CD8-positive, alpha-beta memory T cell (primary cell): Measurements from ENCODE around the gene SSR1. TPM values are rescaled to one million over a fixed set of nuclear protein-coding genes. Genes with fewer than 3 reads are reported as not detected.

Source experiments
- CTCF ChIA-PET: fragments of 350-600 bp; sonication (Branson Sonifier 250); formaldehyde crosslinking; loops from one replicate; lab custom pipeline; 2021; ENCODE audit warnings: antibody characterized with exemption; lab: Charles Lee
- POLR2A ChIA-PET: fragments of 350-600 bp; sonication (Branson Sonifier 250); formaldehyde crosslinking; loops from one replicate; lab custom pipeline; 2021; ENCODE audit warnings: antibody characterized with exemption; lab: Charles Lee
- DNase-seq, 5 donors: peaks; one replicate each; pipeline versions ENCODE4 v3.0.0 to v3.0.0-alpha.2; 2020 to 2022; ENCODE audit warnings: mixed read lengths in 1 of 5
- H3K27ac ChIP-seq: one replicate; pipeline ENCODE4 v1.7.0; 2013; ENCODE audit warnings: low read depth, mild to moderate bottlenecking, low read length, moderate library complexity
- H3K27me3 ChIP-seq: 2 replicates; pipeline ENCODE4 v1.7.0; 2013; ENCODE audit warnings: low read length, mild to moderate bottlenecking; ENCODE audit not compliant: insufficient read depth, poor library complexity, severe bottlenecking
- H3K36me3 ChIP-seq: 2 replicates; pipeline ENCODE4 v1.7.0; 2013; ENCODE audit warnings: mild to moderate bottlenecking, low read length, moderate library complexity; ENCODE audit not compliant: insufficient read depth
- H3K4me1 ChIP-seq: 2 replicates; pipeline ENCODE4 v1.7.0; 2013; ENCODE audit warnings: mild to moderate bottlenecking, low read length, moderate library complexity; ENCODE audit not compliant: insufficient read depth
- H3K4me3 ChIP-seq: 2 replicates; pipeline ENCODE4 v1.7.0; 2013; ENCODE audit warnings: mild to moderate bottlenecking, low read length
- H3K9me3 ChIP-seq: 2 replicates; pipeline ENCODE4 v1.7.0; 2013; ENCODE audit warnings: mild to moderate bottlenecking, low read length
- H3K27ac Mint-ChIP-seq, 8 donors: one replicate each; pipeline ENCODE4 v1.8.0; 2020 to 2021; ENCODE audit warnings: mixed read lengths in 8 of 8, mild to moderate bottlenecking in 6 of 8, inconsistent platforms in 3 of 8, moderate library complexity in 3 of 8
- H3K27me3 Mint-ChIP-seq, 2 donors: one replicate each; pipeline ENCODE4 v1.8.0; 2020 to 2021; ENCODE audit warnings: mixed read lengths in 2 of 2, mild to moderate bottlenecking in 1 of 2, moderate library complexity in 1 of 2
- H3K36me3 Mint-ChIP-seq, 3 donors: one replicate each; pipeline ENCODE4 v1.8.0; 2020 to 2021; ENCODE audit warnings: mixed read lengths in 3 of 3, inconsistent platforms in 1 of 3, mild to moderate bottlenecking in 1 of 3
- H3K4me1 Mint-ChIP-seq, 3 donors: one replicate each; pipeline ENCODE4 v1.8.0; 2020 to 2021; ENCODE audit warnings: mixed read lengths in 3 of 3, inconsistent platforms in 1 of 3, mild to moderate bottlenecking in 1 of 3
- H3K4me3 Mint-ChIP-seq, 7 donors: one replicate each; pipeline ENCODE4 v1.8.0; 2020 to 2021; ENCODE audit warnings: mixed read lengths in 7 of 7, mild to moderate bottlenecking in 6 of 7, moderate library complexity in 4 of 7, inconsistent platforms in 2 of 7
- H3K9me3 Mint-ChIP-seq, 5 donors: one replicate each; pipeline ENCODE4 v1.8.0; 2020 to 2022; ENCODE audit warnings: mixed read lengths in 5 of 5, mild to moderate bottlenecking in 3 of 5, moderate library complexity in 2 of 5, inconsistent platforms in 1 of 5
- polyA plus RNA-seq: library from polyadenylated mRNA; unstranded; fragments of 300-500 nt; fragmentation: Illumina TruSeq; gene quantifications from one replicate; pipeline ENCODE4 v1.2.3, GENCODE V29; 2021
- total RNA-seq, 2 experiments: library from RNA; stranded (reverse); gene quantifications; one replicate each; pipeline ENCODE4 v1.2.3, GENCODE V29; 2021

SSR1 gene
- total and polyA plus RNA-seq, 3 experiments from 2014 or later = 153 to 178 (median 165) TPM

DNA sequence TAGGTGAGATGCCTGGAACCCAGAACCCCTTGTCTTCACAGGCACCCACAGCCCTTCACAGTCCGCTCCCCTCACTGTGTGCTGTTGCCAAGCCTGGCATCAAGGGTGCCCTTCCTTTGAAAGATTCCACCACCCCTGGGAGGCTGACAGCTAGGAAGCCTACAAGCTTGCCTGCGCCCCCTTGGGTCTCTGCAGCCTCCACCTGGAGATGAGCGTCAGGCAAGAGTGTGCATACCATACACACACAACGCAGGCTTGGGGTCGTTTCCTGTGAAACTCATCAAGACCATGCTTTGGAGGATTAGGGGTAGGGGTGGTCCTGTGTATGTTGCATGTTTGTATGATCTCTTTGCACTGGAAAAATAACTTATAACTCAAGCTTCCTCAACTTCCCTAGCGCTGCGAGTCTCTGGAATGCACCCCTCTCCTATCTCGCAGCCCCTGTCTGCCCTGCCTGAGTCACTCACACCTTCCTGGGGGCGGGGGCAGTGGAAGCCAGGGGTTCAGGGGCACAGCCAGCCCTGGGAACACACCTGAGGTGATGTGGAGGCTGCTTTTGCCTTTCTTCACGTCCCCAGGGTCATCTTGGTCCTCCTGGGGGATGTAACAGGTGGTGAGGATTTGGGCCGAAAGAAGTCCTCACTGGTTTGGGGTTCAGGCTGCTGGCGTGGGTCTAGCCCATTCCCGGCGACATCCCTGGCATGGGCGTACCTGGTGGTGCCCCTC lies 67.2 kb downstream of the SSR1 start:
- H3K4me1 ChIP-seq = peaks cover 8% of the 10 kb centered on the region
- Mint-ChIP-seq H3K36me3 (peaks cover 0 to 74% (median 4%) of the 10 kb centered on the region in 3 donors), H3K4me3 (no peak overlapping the region), H3K27me3 (no peaks in the 10 kb centered on the region), H3K27ac (peak overlapping the region in 3 of 8 donors; percentile 19 to 82 (median 20)), H3K9me3 (no peaks in the 10 kb centered on the region), H3K4me1 (peaks cover 10 to 14% (median 10%) of the 10 kb centered on the region in 3 donors)
- POLR2A ChIA-PET = interaction anchor here (0.5 kb wide), 1 partner anchor 10 kb away, joined by 3 read pairs; no protein-coding TSS in a partner anchor
- H3K27ac ChIP-seq = no peak overlapping the region
- peaks cover 13% of the 10 kb centered on the region for H3K36me3 ChIP-seq
- no peaks in the 10 kb centered on the region for H3K9me3 ChIP-seq
- H3K4me3 ChIP-seq = no peak overlapping the region
- H3K27me3 ChIP-seq = no peaks in the 10 kb centered on the region
- no peak for DNase-seq
- CTCF ChIA-PET = interaction anchor here (1.4 kb wide), 1 partner anchor 524 kb away, joined by 4 read pairs; no protein-coding TSS in a partner anchor

DNA sequence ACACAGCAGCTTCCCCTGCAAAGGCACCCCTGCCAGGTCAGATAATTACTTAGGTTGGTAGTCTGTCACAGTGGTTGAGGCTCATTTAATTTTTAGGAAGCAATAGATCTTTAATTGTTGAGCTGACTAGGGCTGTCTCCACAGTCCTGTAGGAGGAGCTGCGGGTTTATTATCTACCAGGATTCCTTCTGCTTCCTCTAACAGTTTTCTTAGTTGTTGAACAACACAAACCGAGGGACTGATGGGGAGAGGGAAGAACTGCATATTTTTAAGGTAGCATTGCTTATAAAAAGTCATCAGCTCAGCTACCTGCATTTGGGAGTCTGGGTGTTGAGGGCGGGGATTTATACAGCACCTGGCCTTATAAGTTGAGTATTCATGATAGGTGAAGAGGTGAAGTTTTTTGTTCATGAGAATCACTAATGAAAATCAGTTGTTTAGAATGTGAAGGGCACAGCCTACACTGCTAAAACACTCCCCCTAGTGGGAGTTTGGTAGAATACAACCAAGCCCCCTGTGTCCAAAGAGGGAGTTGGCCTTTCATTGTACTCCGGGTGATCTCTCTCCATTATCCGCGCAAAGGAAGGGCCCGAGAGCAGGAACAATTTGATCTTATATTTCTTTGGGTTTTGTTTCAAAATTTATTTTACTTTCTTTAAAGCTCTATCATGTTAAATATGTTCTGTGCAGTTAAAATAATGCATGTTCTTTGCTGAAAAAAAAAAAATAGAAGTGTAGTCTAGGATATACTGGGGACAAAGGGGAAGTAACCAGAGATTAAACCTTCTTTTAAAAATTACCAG lies 69.6 kb downstream of the SSR1 start:
- no peak overlapping the region for H3K4me3 Mint-ChIP-seq

DNA sequence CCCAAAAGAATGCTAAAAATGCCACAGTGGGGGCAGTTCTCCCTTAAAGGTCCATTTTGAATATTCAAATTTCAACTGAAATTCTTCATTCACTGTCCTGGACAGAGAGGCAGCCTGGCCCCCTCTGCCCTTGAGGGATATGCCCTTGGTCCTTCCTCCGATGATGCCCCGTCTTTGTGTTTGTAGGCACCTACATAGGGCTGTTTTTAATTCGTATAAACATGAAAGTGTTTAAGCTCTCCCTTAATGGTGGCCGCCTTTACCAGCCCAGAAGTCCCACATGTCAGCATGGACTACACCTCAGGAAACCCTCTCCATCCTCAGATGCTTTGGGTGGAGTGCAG lies 70.2 kb downstream of the SSR1 start:
- POLR2A ChIA-PET = interaction anchor here (1.1 kb wide), 1 partner anchor 566 kb away, joined by 3 read pairs; no protein-coding TSS in a partner anchor
- Histone ChIP-seq H3K4me1 (peaks cover 8% of the 10 kb centered on the region), H3K27ac (no peak overlapping the region), H3K27me3 (no peaks in the 10 kb centered on the region), H3K9me3 (no peaks in the 10 kb centered on the region), H3K36me3 (peaks cover 5% of the 10 kb centered on the region), H3K4me3 (no peak overlapping the region)
- no peak for DNase-seq
- Mint-ChIP-seq H3K27ac (peak overlapping the region; percentile 2 to 74 (median 19)), H3K27me3 (peaks cover 0 to 2% of the 10 kb centered on the region in 2 donors), H3K9me3 (no peaks in the 10 kb centered on the region), H3K4me3 (no peak overlapping the region), H3K4me1 (peaks cover 10 to 14% (median 10%) of the 10 kb centered on the region in 3 donors), H3K36me3 (peaks cover 0 to 69% (median 2%) of the 10 kb centered on the region in 3 donors)
- CTCF ChIA-PET = interaction anchor here (0.8 to 3.0 kb wide), 10 partner anchors 10 to 686 kb away, joined by 3 to 21 read pairs (median 4); no protein-coding TSS in a partner anchor

More for the DNA sequence above, 69.6 kb downstream of the SSR1 start:
- no peaks in the 10 kb centered on the region for H3K27me3 ChIP-seq
- no peak overlapping the region for H3K27ac ChIP-seq
- peaks cover 0 to 2% of the 10 kb centered on the region in 2 donors for H3K27me3 Mint-ChIP-seq
- no peaks in the 10 kb centered on the region for H3K9me3 ChIP-seq
- no peak overlapping the region for H3K4me3 ChIP-seq
- H3K4me1 ChIP-seq = peaks cover 8% of the 10 kb centered on the region
- peak overlapping the region; percentile 2 to 74 (median 19) for H3K27ac Mint-ChIP-seq
- H3K4me1 Mint-ChIP-seq = peaks cover 10 to 14% (median 10%) of the 10 kb centered on the region in 3 donors
- peaks cover 0 to 74% (median 2%) of the 10 kb centered on the region in 3 donors for H3K36me3 Mint-ChIP-seq
- DNase-seq = peak in 3 of 5 donors; percentile 26 to 62 (median 52)
- ChIA-PET POLR2A (interaction anchor here (1.1 kb wide), 1 partner anchor 567 kb away, joined by 3 read pairs; no protein-coding TSS in a partner anchor), CTCF (interaction anchor here (0.7 to 3.0 kb wide), 17 partner anchors 8 to 687 kb away, joined by 3 to 21 read pairs (median 3); no protein-coding TSS in a partner anchor)
- no peaks in the 10 kb centered on the region for H3K9me3 Mint-ChIP-seq
- peaks cover 9% of the 10 kb centered on the region for H3K36me3 ChIP-seq

DNA sequence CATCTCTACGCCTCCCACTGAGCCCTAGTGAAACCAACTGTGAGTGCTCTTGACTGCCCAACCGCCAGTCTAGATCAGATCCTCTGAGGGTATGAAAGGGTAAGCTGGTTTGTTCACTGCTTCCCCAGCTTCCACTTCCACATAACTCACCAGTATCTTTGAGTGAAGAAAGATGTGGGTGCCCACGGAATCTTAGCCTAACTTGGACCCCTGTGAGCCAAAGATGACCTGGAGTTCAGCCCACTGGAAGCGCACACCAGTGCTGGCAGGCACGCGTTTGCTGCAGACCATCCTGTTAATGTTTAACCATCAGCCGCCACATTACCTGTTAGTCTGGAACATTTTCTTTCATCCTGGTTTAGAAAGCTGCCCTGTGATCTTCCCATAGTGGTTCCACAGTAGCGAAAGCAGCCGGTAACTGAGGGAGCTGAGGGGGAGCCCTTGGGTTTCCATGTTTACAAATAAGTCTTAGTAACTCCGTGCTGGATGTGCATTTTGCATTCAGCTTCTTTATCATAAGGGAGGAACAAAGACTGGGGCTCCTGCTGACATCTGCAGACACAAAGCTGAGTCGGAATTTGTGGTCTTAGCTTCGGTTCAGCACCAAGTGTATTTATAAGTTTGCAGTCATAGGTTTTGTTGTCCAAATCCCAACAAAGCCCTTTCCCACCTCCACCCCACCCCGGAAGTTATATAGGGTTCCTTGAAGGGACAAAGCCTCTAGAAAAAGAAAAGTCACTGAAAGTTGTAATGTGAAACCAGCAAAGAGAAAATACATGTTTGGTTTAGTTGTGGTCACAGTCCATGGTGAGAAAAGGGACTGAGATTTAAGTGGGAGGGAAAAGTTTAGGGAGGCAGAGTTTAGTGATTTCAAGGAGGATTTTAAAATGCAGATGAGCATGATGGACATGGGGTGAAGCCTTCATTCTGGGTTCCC lies 71.0 kb downstream of the SSR1 start:
- ChIA-PET POLR2A (no interaction called here), CTCF (interaction anchor here (2.0 to 3.0 kb wide), 2 partner anchors 566 to 686 kb away, joined by 7 to 21 read pairs; no protein-coding TSS in a partner anchor)
- Mint-ChIP-seq H3K27me3 (peaks cover 0 to 2% of the 10 kb centered on the region in 2 donors), H3K27ac (peak overlapping the region in 6 of 8 donors; percentile 44 to 85 (median 66)), H3K4me1 (peaks cover 10 to 14% (median 10%) of the 10 kb centered on the region in 3 donors), H3K9me3 (no peaks in the 10 kb centered on the region), H3K36me3 (peaks cover 0 to 62% (median 2%) of the 10 kb centered on the region in 3 donors), H3K4me3 (no peak overlapping the region)
- Histone ChIP-seq H3K4me1 (peaks cover 8% of the 10 kb centered on the region), H3K4me3 (no peak overlapping the region), H3K9me3 (no peaks in the 10 kb centered on the region), H3K27ac (no peak overlapping the region), H3K27me3 (no peaks in the 10 kb centered on the region), H3K36me3 (peaks cover 5% of the 10 kb centered on the region)
- DNase-seq = no peak

GRCh38 chr6:7241160-7241559 lies 71.8 kb downstream of the SSR1 start:
- Histone ChIP-seq H3K4me1 (peaks cover 8% of the 10 kb centered on the region), H3K36me3 (peaks cover 5% of the 10 kb centered on the region), H3K27ac (no peak overlapping the region), H3K9me3 (no peaks in the 10 kb centered on the region), H3K27me3 (no peaks in the 10 kb centered on the region), H3K4me3 (no peak overlapping the region)
- POLR2A ChIA-PET = no interaction called here
- H3K36me3 Mint-ChIP-seq = peaks cover 0 to 61% (median 4%) of the 10 kb centered on the region in 3 donors
- H3K9me3 Mint-ChIP-seq = no peaks in the 10 kb centered on the region
- peaks cover 10 to 14% (median 10%) of the 10 kb centered on the region in 3 donors for H3K4me1 Mint-ChIP-seq
- CTCF ChIA-PET = no interaction called here
- no peak for DNase-seq
- peak overlapping the region in 3 of 8 donors; percentile 59 to 70 (median 67) for H3K27ac Mint-ChIP-seq
- peaks cover 0 to 2% of the 10 kb centered on the region in 2 donors for H3K27me3 Mint-ChIP-seq
- no peak overlapping the region for H3K4me3 Mint-ChIP-seq

DNA sequence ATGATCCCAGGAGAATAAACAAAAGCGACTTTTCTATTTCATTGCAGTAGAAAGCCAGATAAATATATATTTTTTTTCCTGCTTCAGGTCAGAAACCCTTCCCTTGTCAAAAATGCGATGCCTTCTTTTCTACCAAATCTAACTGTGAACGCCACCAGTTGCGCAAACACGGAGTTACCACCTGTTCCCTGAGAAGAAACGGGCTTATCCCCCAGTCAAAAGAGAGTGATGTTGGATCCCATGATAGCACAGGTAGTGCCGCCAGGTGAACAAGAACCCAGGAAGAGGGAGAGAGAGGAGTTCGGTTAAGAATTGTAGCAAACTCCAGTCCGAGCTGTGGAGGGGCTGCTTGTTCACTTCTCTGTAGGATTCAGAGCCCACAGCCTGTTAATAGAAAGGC lies 72.6 kb downstream of the SSR1 start:
- Mint-ChIP-seq H3K9me3 (no peaks in the 10 kb centered on the region), H3K27ac (peak overlapping the region in 1 of 8 donors; percentile 21)
- POLR2A ChIA-PET = no interaction called here

DNA sequence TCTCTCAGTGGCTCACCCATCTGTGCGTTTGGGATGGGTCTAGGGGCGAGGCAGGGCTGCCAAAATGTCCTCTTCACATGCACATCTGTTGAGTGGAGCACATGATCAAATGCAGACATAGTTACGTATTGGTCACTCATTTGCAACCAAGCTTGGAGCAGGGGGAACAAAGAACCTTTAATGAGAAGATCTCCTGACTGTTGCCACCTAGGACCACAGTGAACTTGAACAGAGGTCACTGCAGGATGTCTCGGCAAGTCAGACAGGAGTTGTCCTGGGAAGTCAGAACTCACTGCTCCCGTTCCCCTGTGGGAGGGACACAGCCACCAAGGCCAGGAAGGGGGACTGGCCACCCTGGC lies 73.4 kb downstream of the SSR1 start:
- no peaks in the 10 kb centered on the region for H3K27me3 ChIP-seq
- Mint-ChIP-seq H3K36me3 (peaks cover 0 to 64% (median 8%) of the 10 kb centered on the region in 3 donors), H3K4me1 (peaks cover 10 to 14% (median 13%) of the 10 kb centered on the region in 3 donors), H3K27ac (peak overlapping the region in 2 of 8 donors; percentile 38 to 47), H3K27me3 (peaks cover 0 to 2% of the 10 kb centered on the region in 2 donors), H3K4me3 (no peak overlapping the region), H3K9me3 (no peaks in the 10 kb centered on the region)
- H3K27ac ChIP-seq = no peak overlapping the region
- ChIA-PET CTCF (interaction anchor here (1.5 to 1.9 kb wide), 2 partner anchors 514 to 563 kb away, joined by 3 to 7 read pairs; no protein-coding TSS in a partner anchor), POLR2A (no interaction called here)
- no peak for DNase-seq
- peaks cover 5% of the 10 kb centered on the region for H3K36me3 ChIP-seq
- H3K4me1 ChIP-seq = peaks cover 8% of the 10 kb centered on the region
- H3K4me3 ChIP-seq = no peak overlapping the region
- H3K9me3 ChIP-seq = no peaks in the 10 kb centered on the region

More for the DNA sequence above, 72.6 kb downstream of the SSR1 start:
- Histone ChIP-seq H3K36me3 (peaks cover 5% of the 10 kb centered on the region), H3K9me3 (no peaks in the 10 kb centered on the region), H3K27ac (no peak overlapping the region), H3K4me3 (no peak overlapping the region), H3K4me1 (peaks cover 8% of the 10 kb centered on the region), H3K27me3 (no peaks in the 10 kb centered on the region)
- no peak overlapping the region for H3K4me3 Mint-ChIP-seq
- H3K27me3 Mint-ChIP-seq = peaks cover 0 to 2% of the 10 kb centered on the region in 2 donors
- no peak for DNase-seq
- H3K36me3 Mint-ChIP-seq = peaks cover 0 to 61% (median 6%) of the 10 kb centered on the region in 3 donors
- CTCF ChIA-PET = no interaction called here
- peaks cover 10 to 14% (median 13%) of the 10 kb centered on the region in 3 donors for H3K4me1 Mint-ChIP-seq
